Mesendoderm (in vitro differentiated cells): ENCODE measurements around the gene ADAMTS14.

ENCODE experiments used
- DNase-seq: peaks from one replicate; pipeline ENCODE4 v3.0.0; 2013
- H2AK5ac ChIP-seq: 2 replicates; pipeline ENCODE4 v1.6.1; 2013; ENCODE audit warnings: low read length, inconsistent platforms
- H2BK120ac ChIP-seq: 2 replicates; pipeline ENCODE4 v1.6.1; 2013; ENCODE audit warnings: low read depth, mild to moderate bottlenecking, low read length, moderate library complexity, mixed read lengths
- H2BK15ac ChIP-seq: replicated peaks from 2 replicates; pipeline ENCODE4 v1.6.1; 2013; ENCODE audit warnings: low read depth, mild to moderate bottlenecking, moderate library complexity
- H2BK5ac ChIP-seq: 2 replicates; pipeline ENCODE4 v1.6.1; 2013; ENCODE audit warnings: low read length, inconsistent platforms
- H3K18ac ChIP-seq: 2 replicates; pipeline ENCODE4 v1.6.1; 2013; ENCODE audit warnings: mild to moderate bottlenecking, low read length, mixed read lengths
- H3K23ac ChIP-seq: one replicate; pipeline ENCODE4 v1.6.1; 2013; ENCODE audit warnings: low read length
- H3K27ac ChIP-seq: 2 replicates; pipeline ENCODE4 v1.5.1; 2013; ENCODE audit warnings: low read depth, mild to moderate bottlenecking, inconsistent platforms, low read length, moderate library complexity
- H3K27me3 ChIP-seq: 2 replicates; pipeline ENCODE4 v1.6.1; 2013; ENCODE audit warnings: low read length, control low read depth, mild to moderate bottlenecking, inconsistent platforms; ENCODE audit not compliant: insufficient read depth, poor library complexity
- H3K36me3 ChIP-seq: 2 replicates; pipeline ENCODE4 v1.6.1; 2013; ENCODE audit warnings: low read length, inconsistent platforms; ENCODE audit not compliant: control insufficient read depth, insufficient read depth
- H3K4ac ChIP-seq: one replicate; pipeline ENCODE4 v1.6.1; 2013; ENCODE audit warnings: low read depth, mild to moderate bottlenecking, low read length, moderate library complexity
- H3K4me1 ChIP-seq: 2 replicates; pipeline ENCODE4 v1.6.1; 2013; ENCODE audit warnings: low read depth, low read length, inconsistent platforms; ENCODE audit not compliant: control insufficient read depth
- H3K4me2 ChIP-seq: 2 replicates; pipeline ENCODE4 v1.6.1; 2013; ENCODE audit warnings: low read length
- H3K4me3 ChIP-seq: 2 replicates; pipeline ENCODE4 v1.5.1; 2013; ENCODE audit warnings: mild to moderate bottlenecking, low read length
- H3K56ac ChIP-seq: one replicate; pipeline ENCODE4 v1.6.1; 2013; ENCODE audit warnings: low read length
- H3K79me1 ChIP-seq: 2 replicates; pipeline ENCODE4 v1.6.1; 2013; ENCODE audit warnings: low read length, inconsistent platforms
- H3K79me2 ChIP-seq: 2 replicates; pipeline ENCODE4 v1.6.1; 2013; ENCODE audit warnings: mild to moderate bottlenecking, low read length; ENCODE audit not compliant: control insufficient read depth, insufficient read depth
- H3K9ac ChIP-seq: 2 replicates; pipeline ENCODE4 v1.6.1; 2013; ENCODE audit warnings: low read length, inconsistent platforms
- H4K5ac ChIP-seq: one replicate; pipeline ENCODE4 v1.6.1; 2013; ENCODE audit warnings: low read length
- H4K8ac ChIP-seq: one replicate; pipeline ENCODE4 v1.6.1; 2013; ENCODE audit warnings: low read depth, mild to moderate bottlenecking, control low read depth, low read length, moderate library complexity
- WGBS: extraction: QIAGEN DNeasy Blood & Tissue Kit; methylation state at CpG from one replicate; pipeline ENCODE4 v1.1.7; 2013; ENCODE audit warnings: low lambda C conversion rate, missing lambda C conversion rate; ENCODE audit not compliant: insufficient coverage; ENCODE audit errors: extremely low coverage; 5-methylcytosine and 5-hydroxymethylcytosine counted together

Gene ADAMTS14

GRCh38 chr10:70751356-70751755, 79.0 kb downstream of the ADAMTS14 start:
- Histone ChIP-seq H3K56ac (no peak overlapping the region), H2BK120ac (no peak overlapping the region), H3K27ac (no peak overlapping the region), H3K9ac (no peak overlapping the region), H3K23ac (no peak overlapping the region), H4K5ac (no peak overlapping the region), H3K36me3 (no peaks in the 10 kb centered on the region), H4K8ac (no peak overlapping the region), H2AK5ac (no peak overlapping the region), H3K4me2 (no peak overlapping the region), H3K4ac (no peak overlapping the region), H2BK5ac (no peak overlapping the region), H3K27me3 (no peaks in the 10 kb centered on the region), H3K4me1 (no peaks in the 10 kb centered on the region), H3K79me1 (no peaks in the 10 kb centered on the region), H2BK15ac (no peak overlapping the region), H3K18ac (no peak overlapping the region), H3K4me3 (no peak overlapping the region), H3K79me2 (no peaks in the 10 kb centered on the region)
- WGBS: no CpG with 5 or more reads among the region's 9 CpGs
- no peak for DNase-seq

- no peaks in the 10 kb centered on the region for H3K36me3 ChIP-seq
- no peak overlapping the region for H3K4ac ChIP-seq
- H3K27me3 ChIP-seq: no peaks in the 10 kb centered on the region
- H3K79me1 ChIP-seq: no peaks in the 10 kb centered on the region
- H3K23ac ChIP-seq: no peak overlapping the region
- no peak overlapping the region for H4K8ac ChIP-seq
- H3K27ac ChIP-seq: no peak overlapping the region
- no CpG with 5 or more reads among the region's 14 CpGs for WGBS
- H3K4me2 ChIP-seq: no peak overlapping the region
- H2BK120ac ChIP-seq: no peak overlapping the region
- H4K5ac ChIP-seq: no peak overlapping the region
- H3K18ac ChIP-seq: no peak overlapping the region
- no peak overlapping the region for H3K9ac ChIP-seq
- DNase-seq: no peak
- H3K4me3 ChIP-seq: no peak overlapping the region
- no peak overlapping the region for H2BK5ac ChIP-seq
- H2BK15ac ChIP-seq: no peak overlapping the region
- H2AK5ac ChIP-seq: no peak overlapping the region
- no peaks in the 10 kb centered on the region for H3K79me2 ChIP-seq
- no peaks in the 10 kb centered on the region for H3K4me1 ChIP-seq
- H3K56ac ChIP-seq: no peak overlapping the region
Observed at GRCh38 chr10:70751991-70752390, 79.7 kb downstream of the ADAMTS14 start.

GRCh38 chr10:70752571-70752970, 80.3 kb downstream of the ADAMTS14 start:
- Histone ChIP-seq H3K27me3 (no peaks in the 10 kb centered on the region), H3K4me1 (no peaks in the 10 kb centered on the region), H2AK5ac (no peak overlapping the region), H3K23ac (no peak overlapping the region), H3K4me2 (no peak overlapping the region), H3K79me1 (no peaks in the 10 kb centered on the region), H2BK15ac (no peak overlapping the region), H4K5ac (no peak overlapping the region), H3K79me2 (no peaks in the 10 kb centered on the region), H3K18ac (no peak overlapping the region), H3K4me3 (no peak overlapping the region), H2BK120ac (no peak overlapping the region), H3K56ac (no peak overlapping the region), H4K8ac (no peak overlapping the region), H3K9ac (no peak overlapping the region), H3K27ac (no peak overlapping the region), H2BK5ac (no peak overlapping the region), H3K36me3 (no peaks in the 10 kb centered on the region), H3K4ac (no peak overlapping the region)
- no CpG with 5 or more reads among the region's 7 CpGs for WGBS
- DNase-seq: no peak

GRCh38 chr10:70753026-70753663, 80.8 kb downstream of the ADAMTS14 start:
- H4K5ac ChIP-seq: no peak overlapping the region
- no peaks in the 10 kb centered on the region for H3K79me1 ChIP-seq
- H2BK15ac ChIP-seq: no peak overlapping the region
- no peak overlapping the region for H3K9ac ChIP-seq
- H4K8ac ChIP-seq: no peak overlapping the region
- no peak overlapping the region for H3K4ac ChIP-seq
- no peak overlapping the region for H2AK5ac ChIP-seq
- no peak for DNase-seq
- H3K4me1 ChIP-seq: no peaks in the 10 kb centered on the region
- no CpG with 5 or more reads among the region's 10 CpGs for WGBS
- H3K18ac ChIP-seq: no peak overlapping the region
- H3K4me2 ChIP-seq: no peak overlapping the region
- H3K36me3 ChIP-seq: no peaks in the 10 kb centered on the region
- H3K27ac ChIP-seq: no peak overlapping the region
- no peak overlapping the region for H2BK120ac ChIP-seq
- H3K27me3 ChIP-seq: no peaks in the 10 kb centered on the region
- H2BK5ac ChIP-seq: no peak overlapping the region
- no peaks in the 10 kb centered on the region for H3K79me2 ChIP-seq
- no peak overlapping the region for H3K23ac ChIP-seq
- no peak overlapping the region for H3K56ac ChIP-seq
- no peak overlapping the region for H3K4me3 ChIP-seq

- no peak overlapping the region for H3K4me2 ChIP-seq
- no CpG with 5 or more reads among the region's 15 CpGs for WGBS
- DNase-seq: peak; percentile 72
- no peak overlapping the region for H3K4me3 ChIP-seq
- H3K9ac ChIP-seq: no peak overlapping the region
- H3K27ac ChIP-seq: no peak overlapping the region
- H3K56ac ChIP-seq: peak overlapping the region; percentile 1
- no peak overlapping the region for H3K18ac ChIP-seq
- no peak overlapping the region for H2AK5ac ChIP-seq
- H3K79me2 ChIP-seq: no peaks in the 10 kb centered on the region
- no peak overlapping the region for H2BK120ac ChIP-seq
- no peaks in the 10 kb centered on the region for H3K36me3 ChIP-seq
- no peak overlapping the region for H4K8ac ChIP-seq
- no peaks in the 10 kb centered on the region for H3K27me3 ChIP-seq
- no peak overlapping the region for H3K23ac ChIP-seq
- H2BK5ac ChIP-seq: no peak overlapping the region
- H3K4me1 ChIP-seq: no peaks in the 10 kb centered on the region
- no peak overlapping the region for H3K4ac ChIP-seq
- H4K5ac ChIP-seq: no peak overlapping the region
- no peak overlapping the region for H2BK15ac ChIP-seq
- no peaks in the 10 kb centered on the region for H3K79me1 ChIP-seq
Observed at GRCh38 chr10:70753841-70754621, 81.7 kb downstream of the ADAMTS14 start.
